K562 (cell line): ENCODE data around the gene LRRC8A. TPM values are rescaled to one million over a fixed set of nuclear protein-coding genes. Genes with fewer than 3 reads are reported as not detected.

Source experiments
- BCOR ChIP-seq: fragments of 450-650 bp; IDR thresholded peaks from 2 replicates; pipeline ENCODE4 v1.6.1; 2016
- BHLHE40 ChIP-seq: IDR thresholded peaks from 2 replicates; pipeline ENCODE4 v1.6.1; 2011; ENCODE audit warnings: low read length, improper control_type of control experiment
- BRF1 ChIP-seq: IDR thresholded peaks from 3 replicates; pipeline ENCODE4 v1.6.1; 2011; ENCODE audit warnings: borderline replicate concordance, mild to moderate bottlenecking; ENCODE audit not compliant: insufficient read length; ENCODE audit errors: extremely low read depth
- CEBPG ChIP-seq, 3 experiments: fragments of 200-800 bp in 1 of 3; sonication (Bioruptor generic) in 1 of 3; sonication (generic) in 1 of 3; formaldehyde crosslinking in 1 of 3; IDR thresholded peaks in 2 of 3; conservative IDR thresholded peaks in 1 of 3; 2 replicates each; pipeline versions ENCODE4 v1.6.1 to v1.8.0; 2016 to 2022; ENCODE audit warnings: missing compliant biosample characterization in 2 of 3, missing genetic modification characterization in 2 of 3, mild to moderate bottlenecking in 1 of 3, missing genetic modification reagents in 1 of 3
- KAT7 ChIP-seq: sonication (generic); formaldehyde crosslinking; IDR thresholded peaks from 2 replicates; pipeline ENCODE4 v1.8.0; 2022; ENCODE audit warnings: missing genetic modification reagents, mild to moderate bottlenecking, borderline replicate concordance
- LARP7 ChIP-seq: fragments of 450-650 bp; IDR thresholded peaks from 2 replicates; pipeline ENCODE4 v1.6.1; 2016
- MAFF ChIP-seq: IDR thresholded peaks from 2 replicates; pipeline ENCODE4 v1.6.1; 2012; ENCODE audit warnings: low read length, improper control_type of control experiment
- NEUROD1 ChIP-seq: fragments of 150-350 bp; IDR thresholded peaks from 2 replicates; pipeline ENCODE4 v1.6.1; 2014; ENCODE audit warnings: borderline replicate concordance, low read length, low read depth; ENCODE audit not compliant: partially characterized antibody
- NFATC3 ChIP-seq: fragments of 450-650 bp; IDR thresholded peaks from 2 replicates; pipeline ENCODE4 v1.6.1; 2017; ENCODE audit warnings: mild to moderate bottlenecking
- NR4A1 ChIP-seq, 2 experiments: fragments of 250-450 bp in 1 of 2; fragments of 450-650 bp in 1 of 2; sonication (Bioruptor Pico) in 1 of 2; IDR thresholded peaks; 2 replicates each; pipeline versions ENCODE4 v1.4.0 to v1.6.1; 2016 to 2020; ENCODE audit warnings: mild to moderate bottlenecking in 2 of 2, missing compliant biosample characterization in 1 of 2, missing genetic modification characterization in 1 of 2, moderate library complexity in 1 of 2
- RUNX1 ChIP-seq: sonication (generic); IDR thresholded peaks from 2 replicates; pipeline ENCODE4 v1.6.1; 2016; ENCODE audit warnings: antibody characterized with exemption, low read depth
- SAFB ChIP-seq: fragments of 200-400 bp; formaldehyde crosslinking; IDR thresholded peaks from 2 replicates; pipeline ENCODE4 v1.6.1; 2017; ENCODE audit warnings: low read depth, low read length, borderline replicate concordance
- SIN3A ChIP-seq, 2 experiments: fragments of 150-350 bp in 1 of 2; IDR thresholded peaks; 2 replicates each; pipeline ENCODE4 v1.6.1; 2011 to 2016; ENCODE audit warnings: borderline replicate concordance in 2 of 2, low read depth in 2 of 2, low read length in 2 of 2, mild to moderate bottlenecking in 2 of 2, moderate library complexity in 2 of 2; ENCODE audit not compliant: control insufficient read depth in 1 of 2
- SNRNP70 ChIP-seq: fragments of 200-400 bp; formaldehyde crosslinking; optimal IDR thresholded peaks from 2 replicates; pipeline ENCODE3; 2017; ENCODE audit warnings: low read depth, low read length
- TAF15 ChIP-seq: fragments of 200-400 bp; formaldehyde crosslinking; IDR thresholded peaks from 2 replicates; pipeline ENCODE4 v1.6.1; 2017; ENCODE audit warnings: mild to moderate bottlenecking, low read depth, low read length, moderate library complexity
- TBL1XR1 ChIP-seq, 2 experiments: IDR thresholded peaks; 2 replicates each; pipeline ENCODE4 v1.6.1; 2012; ENCODE audit warnings: improper control_type of control experiment in 2 of 2, low read length in 2 of 2, mild to moderate bottlenecking in 1 of 2
- ZKSCAN8 ChIP-seq: fragments of 200-800 bp; sonication (Bioruptor generic); IDR thresholded peaks from 2 replicates; pipeline ENCODE4 v1.6.1; 2016; ENCODE audit warnings: missing genetic modification characterization, missing compliant biosample characterization
- ZNF133 ChIP-seq: fragments of 250-450 bp; sonication (Bioruptor Pico); IDR thresholded peaks from 2 replicates; pipeline ENCODE4 v1.4.0; 2020; ENCODE audit warnings: mild to moderate bottlenecking
- ZNF212 ChIP-seq: fragments of 450-650 bp; formaldehyde crosslinking; IDR thresholded peaks from 2 replicates; pipeline ENCODE4 v1.4.0; 2020; ENCODE audit warnings: mild to moderate bottlenecking
- ZNF316 ChIP-seq: fragments of 450-650 bp; IDR thresholded peaks from 2 replicates; pipeline ENCODE4 v1.6.1; 2016
- ZNF347 ChIP-seq: fragments of 450-650 bp; formaldehyde crosslinking; IDR thresholded peaks from 2 replicates; pipeline ENCODE4 v1.4.0; 2020; ENCODE audit warnings: low read depth, mild to moderate bottlenecking, moderate library complexity
- ZNF696 ChIP-seq: fragments of 250-450 bp; sonication (Bioruptor Pico); conservative IDR thresholded peaks from 2 replicates; pipeline ENCODE4 v1.4.0; 2020; ENCODE audit warnings: mild to moderate bottlenecking, moderate library complexity
- polyA plus RNA-seq, 8 experiments: library from polyadenylated mRNA; depleted of rRNA in 4 of 8; stranded (reverse) in 5 of 8; unstranded in 3 of 8; fragments of >200 nt; fragmentation: Nextera tagmentation in 2 of 8; fragmentation: Illumina TruSeq in 1 of 8; extraction: Ambion mirVana in 2 of 8; extraction: Trizol in 1 of 8; gene quantifications; 2 replicates each; pipeline versions ENCODE4 v1.2.1 to v1.2.3, GENCODE V29; 2011 to 2014; ENCODE audit warnings: inconsistent platforms in 1 of 8, missing spikeins in 1 of 8
- total RNA-seq, 7 experiments: library from RNA; depleted of rRNA in 6 of 7; stranded (reverse); fragments of >200 nt in 6 of 7; fragmentation: Illumina TruSeq in 2 of 7; extraction: Trizol in 2 of 7; gene quantifications; 2 replicates each; pipeline versions ENCODE4 v1.2.1 to v1.2.3, GENCODE V29; 2011 to 2021; ENCODE audit warnings: low replicate concordance in 1 of 7
- TF ChIP-seq, protein P1 (sequence below): fragments of 250-450 bp; sonication (Bioruptor Pico); IDR thresholded peaks from 2 replicates; pipeline ENCODE4 v1.8.0; 2021; ENCODE audit warnings: borderline replicate concordance, mild to moderate bottlenecking, moderate library complexity; ENCODE audit not compliant: poor library complexity, severe bottlenecking
- TF ChIP-seq, protein P2 (sequence below): sonication (generic); formaldehyde crosslinking; IDR thresholded peaks from 2 replicates; pipeline ENCODE4 v1.9.0; 2022; ENCODE audit warnings: mild to moderate bottlenecking, missing genetic modification reagents
- TF ChIP-seq, protein P3 (sequence below): sonication (generic); formaldehyde crosslinking; IDR thresholded peaks from 2 replicates; pipeline ENCODE4 v1.8.0; 2022; ENCODE audit warnings: mild to moderate bottlenecking, missing genetic modification reagents
- TF ChIP-seq, protein P4 (sequence below): fragments of 450-650 bp; IDR thresholded peaks from 2 replicates; pipeline ENCODE4 v1.6.1; 2016; ENCODE audit warnings: missing biosample characterization, missing genetic modification characterization

LRRC8A gene
- total and polyA plus RNA-seq, 9 of the 15 experiments (the other 6 are each of a cell fraction or from before 2014, with no cell fraction given): 2.9 to 24.7 (median 8.9) TPM

DNA sequence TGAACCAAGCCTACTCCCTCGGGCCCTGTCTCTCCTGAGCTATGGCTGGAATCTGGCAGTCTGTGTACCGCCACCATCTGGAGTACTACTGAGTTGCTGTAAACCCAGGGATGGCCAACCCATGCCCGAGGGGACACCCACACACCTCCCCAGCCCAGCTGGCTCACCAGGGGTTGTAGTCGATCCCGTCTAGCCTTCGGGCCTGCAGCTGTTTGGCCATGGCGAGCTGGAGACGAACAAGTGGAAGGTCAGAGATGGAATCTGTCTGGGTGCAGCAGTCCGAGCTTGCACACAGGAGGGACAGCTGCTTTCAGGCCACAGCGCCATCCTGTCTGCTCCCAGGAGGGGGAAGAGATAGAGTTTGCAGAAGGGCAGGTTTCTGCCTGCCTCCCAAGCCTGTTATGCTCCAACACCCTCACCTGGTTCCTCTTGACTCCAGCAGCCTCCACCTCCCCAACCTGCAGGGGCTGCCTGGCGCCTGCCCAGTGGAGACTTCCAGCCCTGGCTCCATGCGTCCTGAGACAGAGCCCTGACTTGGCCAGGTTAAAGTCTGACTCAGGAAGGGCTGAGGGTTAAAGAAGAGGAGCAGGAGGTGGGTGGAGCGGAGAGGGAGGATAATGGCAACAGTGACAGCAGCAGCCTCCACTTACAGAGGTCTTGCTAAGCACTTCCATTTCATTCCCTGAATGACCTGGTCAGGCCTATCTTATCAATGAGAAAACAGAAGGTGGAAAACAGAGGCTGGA lies 36.6 kb upstream of the LRRC8A start (continued):
- TF ChIP-seq, protein P1, sequence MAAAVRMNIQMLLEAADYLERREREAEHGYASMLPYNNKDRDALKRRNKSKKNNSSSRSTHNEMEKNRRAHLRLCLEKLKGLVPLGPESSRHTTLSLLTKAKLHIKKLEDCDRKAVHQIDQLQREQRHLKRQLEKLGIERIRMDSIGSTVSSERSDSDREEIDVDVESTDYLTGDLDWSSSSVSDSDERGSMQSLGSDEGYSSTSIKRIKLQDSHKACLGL (CRISPR knock-in tag): no peak
- TF ChIP-seq NFATC3: no peak
- 0 out of 2 replicates have a peak, but pooled peaks have one; percentile 15 for TF ChIP-seq ZNF316
- no peak for TF ChIP-seq ZNF696 (CRISPR knock-in tag)
- TF ChIP-seq KAT7: no peak
- no peak for TF ChIP-seq ZKSCAN8
- TF ChIP-seq, protein P2, sequence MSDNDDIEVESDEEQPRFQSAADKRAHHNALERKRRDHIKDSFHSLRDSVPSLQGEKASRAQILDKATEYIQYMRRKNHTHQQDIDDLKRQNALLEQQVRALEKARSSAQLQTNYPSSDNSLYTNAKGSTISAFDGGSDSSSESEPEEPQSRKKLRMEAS (CRISPR knock-in tag): peak; percentile 63; the same call in 1 of the 2 replicates
- no peak for TF ChIP-seq TAF15
- TF ChIP-seq, protein P3, sequence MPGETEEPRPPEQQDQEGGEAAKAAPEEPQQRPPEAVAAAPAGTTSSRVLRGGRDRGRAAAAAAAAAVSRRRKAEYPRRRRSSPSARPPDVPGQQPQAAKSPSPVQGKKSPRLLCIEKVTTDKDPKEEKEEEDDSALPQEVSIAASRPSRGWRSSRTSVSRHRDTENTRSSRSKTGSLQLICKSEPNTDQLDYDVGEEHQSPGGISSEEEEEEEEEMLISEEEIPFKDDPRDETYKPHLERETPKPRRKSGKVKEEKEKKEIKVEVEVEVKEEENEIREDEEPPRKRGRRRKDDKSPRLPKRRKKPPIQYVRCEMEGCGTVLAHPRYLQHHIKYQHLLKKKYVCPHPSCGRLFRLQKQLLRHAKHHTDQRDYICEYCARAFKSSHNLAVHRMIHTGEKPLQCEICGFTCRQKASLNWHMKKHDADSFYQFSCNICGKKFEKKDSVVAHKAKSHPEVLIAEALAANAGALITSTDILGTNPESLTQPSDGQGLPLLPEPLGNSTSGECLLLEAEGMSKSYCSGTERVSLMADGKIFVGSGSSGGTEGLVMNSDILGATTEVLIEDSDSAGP (CRISPR knock-in tag): no peak
- no peak for TF ChIP-seq BCOR
- TF ChIP-seq SAFB: no peak
- TF ChIP-seq ZNF133 (CRISPR knock-in tag): no peak
- no peak for TF ChIP-seq BRF1
- TF ChIP-seq NEUROD1: peak; percentile 37
- TF ChIP-seq, protein P4, sequence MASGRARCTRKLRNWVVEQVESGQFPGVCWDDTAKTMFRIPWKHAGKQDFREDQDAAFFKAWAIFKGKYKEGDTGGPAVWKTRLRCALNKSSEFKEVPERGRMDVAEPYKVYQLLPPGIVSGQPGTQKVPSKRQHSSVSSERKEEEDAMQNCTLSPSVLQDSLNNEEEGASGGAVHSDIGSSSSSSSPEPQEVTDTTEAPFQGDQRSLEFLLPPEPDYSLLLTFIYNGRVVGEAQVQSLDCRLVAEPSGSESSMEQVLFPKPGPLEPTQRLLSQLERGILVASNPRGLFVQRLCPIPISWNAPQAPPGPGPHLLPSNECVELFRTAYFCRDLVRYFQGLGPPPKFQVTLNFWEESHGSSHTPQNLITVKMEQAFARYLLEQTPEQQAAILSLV (tag): no peak
- TF ChIP-seq SNRNP70: no peak
- TF ChIP-seq RUNX1: no peak
- TF ChIP-seq SIN3A (IDR thresholded peaks at IDR 0.05; ENCODE audit: borderline replicate concordance in 2 of 2, control insufficient read depth in 1 of 2, low read depth in 2 of 2, low read length in 2 of 2): no peak
- TF ChIP-seq ZNF347 (CRISPR knock-in tag): no peak
- TF ChIP-seq LARP7: no peak
- peak in 1 of 2 experiments; percentile 59; a peak in 1 of 4 replicates for TF ChIP-seq TBL1XR1 (IDR thresholded peaks at IDR 0.05; ENCODE audit: low read length in 2 of 2)
- TF ChIP-seq MAFF: no peak
- TF ChIP-seq NR4A1 (CRISPR knock-in tag; IDR thresholded peaks at IDR 0.05): no peak
- TF ChIP-seq NR4A1 (tag; IDR thresholded peaks at IDR 0.05): no peak
- TF ChIP-seq CEBPG (CRISPR knock-in tag; IDR thresholded peaks at IDR 0.05): peak; percentile 64; the same call in 1 of the 2 replicates
- no peak for TF ChIP-seq CEBPG (tag; conservative IDR thresholded peaks at IDR 0.05 in 1 of 2, IDR thresholded peaks at IDR 0.05 in 1 of 2)
- no peak for TF ChIP-seq ZNF212 (CRISPR knock-in tag)
- TF ChIP-seq BHLHE40: 0 out of 2 replicates have a peak, but pooled peaks have one; percentile 34
